HG02973 (cell line): ENCODE data around the gene KRTAP5-2.

Experiments
- ATAC-seq: cut with Tn5 transposase; IDR thresholded peaks from one replicate; pipeline ENCODE4 v1.9.1; 2021; ENCODE audit warnings: moderate library complexity; ENCODE audit not compliant: unreplicated experiment

KRTAP5-2 gene

GRCh38 chr11:1557051-1557884 is 40.8 kb downstream of the KRTAP5-2 start:
- ATAC-seq = no peak

GRCh38 chr11:1556278-1556902 is 41.7 kb downstream of the KRTAP5-2 start:
- no peak for ATAC-seq

- ATAC-seq = no peak
Measured at GRCh38 chr11:1555713-1556153, 42.4 kb downstream of the KRTAP5-2 start.

GRCh38 chr11:1554981-1555712 is 42.9 kb downstream of the KRTAP5-2 start:
- no peak for ATAC-seq

GRCh38 chr11:1553808-1554594 is 44.1 kb downstream of the KRTAP5-2 start:
- ATAC-seq = no peak

- no peak for ATAC-seq
Measured at GRCh38 chr11:1549338-1550330, 48.5 kb downstream of the KRTAP5-2 start.

GRCh38 chr11:1548221-1549070 is 49.6 kb downstream of the KRTAP5-2 start:
- no peak for ATAC-seq

- ATAC-seq = no peak
Measured at GRCh38 chr11:1547467-1548098, 50.5 kb downstream of the KRTAP5-2 start.
